Measurements from ENCODE around the gene OR52E4.

OR52E4 gene

DNA sequence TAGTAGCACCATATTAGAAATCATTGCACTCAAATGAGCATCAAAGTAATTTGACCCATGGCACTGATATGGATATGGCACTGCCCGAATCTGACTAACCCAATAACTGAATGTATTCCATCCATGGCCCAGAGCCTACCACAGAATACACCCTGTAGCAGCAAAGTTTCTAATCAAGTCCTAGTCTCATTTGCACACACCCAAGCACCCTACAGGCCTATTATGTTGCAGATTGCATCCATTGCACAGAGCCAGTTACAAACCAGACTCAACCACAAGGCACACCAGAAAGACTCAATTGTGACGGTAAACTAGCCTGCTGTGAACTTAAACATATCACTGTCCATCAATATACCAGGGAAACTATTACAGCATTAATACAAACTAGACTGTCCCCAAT, 19.1 kb downstream of the OR52E4 start:
- Mint-ChIP-seq H3K4me1 (ENCODE audit: low read depth) (no peaks in the 10 kb centered on the region), H3K9me3 (ENCODE audit: low read depth) (no peaks in the 10 kb centered on the region), H3K36me3 (no peaks in the 10 kb centered on the region), H3K4me3 (no peak overlapping the region), H3K27me3 (peaks cover 2% of the 10 kb centered on the region), H3K27ac (no peak overlapping the region)

DNA sequence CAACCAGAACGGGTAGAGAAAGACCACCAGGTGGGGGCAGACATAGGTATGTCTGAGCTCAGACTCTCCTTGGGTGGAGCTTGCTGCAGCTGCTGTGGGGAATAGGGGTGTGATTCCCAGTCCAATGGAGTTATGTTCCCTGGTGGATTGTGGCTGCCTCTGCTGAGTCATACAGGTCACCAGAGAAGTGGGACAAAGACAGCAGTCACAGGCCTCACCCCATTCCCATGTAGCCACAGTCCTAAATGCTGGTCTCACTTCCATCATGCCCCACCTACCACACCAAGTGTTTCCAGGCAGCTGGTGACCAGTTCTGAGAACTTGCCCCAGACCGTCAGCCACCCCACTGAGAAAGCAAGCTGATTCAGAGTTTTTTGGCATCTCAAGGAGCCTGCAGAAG, 30.1 kb downstream of the OR52E4 start:
- no peaks in the 10 kb centered on the region for H3K36me3 Mint-ChIP-seq
- H3K9me3 Mint-ChIP-seq (ENCODE audit: low read depth) = no peaks in the 10 kb centered on the region
- no peaks in the 10 kb centered on the region for H3K4me1 Mint-ChIP-seq (ENCODE audit: low read depth)
- no peak overlapping the region for H3K4me3 Mint-ChIP-seq
- H3K27ac Mint-ChIP-seq = no peak overlapping the region
- peaks cover 14% of the 10 kb centered on the region for H3K27me3 Mint-ChIP-seq

DNA sequence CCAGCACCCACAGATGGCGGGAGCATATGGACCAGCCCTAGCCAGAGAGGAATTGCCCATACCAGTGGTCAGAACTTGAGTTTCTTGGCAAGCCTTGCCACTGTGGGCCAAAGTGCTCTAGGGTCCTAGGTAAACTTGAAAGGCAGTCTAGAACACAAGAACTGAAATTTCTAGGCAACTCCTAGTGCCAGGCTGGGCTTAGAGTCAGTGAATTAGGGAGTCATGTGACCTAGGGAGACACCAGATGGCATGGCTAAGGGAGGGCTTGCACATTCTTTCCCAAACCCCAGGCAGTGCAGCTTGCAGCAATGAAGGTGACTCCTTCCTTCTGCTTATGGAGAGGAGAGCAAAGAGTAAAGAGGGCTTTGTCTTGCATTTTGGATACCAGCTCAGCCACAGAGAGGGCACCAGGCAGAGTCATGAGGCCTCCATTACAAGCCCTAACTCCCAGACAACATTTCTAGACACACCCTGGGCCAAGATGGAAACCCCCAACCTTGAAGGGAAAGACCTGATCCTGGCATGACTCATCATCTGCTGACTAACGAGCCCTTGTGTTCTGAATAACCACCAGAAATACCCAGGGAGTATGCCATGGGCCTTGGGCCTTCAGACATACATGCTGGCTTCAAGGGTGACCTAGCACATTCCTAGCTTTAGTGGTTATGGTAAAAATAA, 42.5 kb downstream of the OR52E4 start:
- Mint-ChIP-seq H3K36me3 (no peaks in the 10 kb centered on the region), H3K27me3 (no peaks in the 10 kb centered on the region), H3K9me3 (ENCODE audit: low read depth) (peaks cover 23% of the 10 kb centered on the region), H3K27ac (no peak overlapping the region), H3K4me3 (no peak overlapping the region), H3K4me1 (ENCODE audit: low read depth) (no peaks in the 10 kb centered on the region)

DNA sequence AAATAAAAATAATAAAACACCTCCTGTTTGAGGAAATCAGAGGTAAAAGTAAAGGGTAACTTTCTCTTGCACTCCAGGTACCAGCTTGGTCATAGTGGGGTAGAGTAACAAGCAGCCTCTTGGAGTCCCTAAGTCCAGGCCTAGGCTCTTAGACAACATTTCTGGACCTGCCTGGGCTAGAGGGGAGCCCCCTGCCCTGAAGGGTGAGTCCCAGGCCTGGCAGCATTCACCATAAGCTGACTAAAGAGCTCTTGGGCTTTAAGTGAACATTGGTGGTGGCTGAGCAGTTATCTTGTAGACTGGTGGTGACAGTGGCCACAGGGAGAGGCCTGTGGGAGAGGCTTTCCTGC, 43.0 kb downstream of the OR52E4 start:
- Mint-ChIP-seq H3K9me3 (ENCODE audit: low read depth) (peaks cover 23% of the 10 kb centered on the region), H3K27me3 (no peaks in the 10 kb centered on the region), H3K27ac (no peak overlapping the region), H3K4me1 (ENCODE audit: low read depth) (no peaks in the 10 kb centered on the region), H3K4me3 (no peak overlapping the region), H3K36me3 (no peaks in the 10 kb centered on the region)

DNA sequence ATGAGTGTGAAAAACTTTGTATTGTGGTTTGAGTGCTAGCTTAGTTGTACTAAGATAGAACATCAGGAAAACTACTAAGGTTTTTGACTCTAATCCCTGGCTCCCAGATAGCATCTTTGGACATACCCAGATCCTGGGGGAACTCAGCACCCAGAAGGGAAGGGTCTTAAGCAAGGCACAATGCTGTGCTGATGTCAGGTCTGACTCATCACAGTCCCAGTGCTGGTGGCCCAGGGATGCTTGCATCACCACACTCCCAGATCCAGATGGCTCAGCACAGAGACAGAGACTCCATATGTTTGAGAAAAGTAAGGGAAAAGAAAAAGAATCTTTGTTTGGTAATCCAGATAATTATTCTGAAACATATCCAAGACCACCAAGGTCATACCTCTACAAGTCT, 43.4 kb downstream of the OR52E4 start:
- Mint-ChIP-seq H3K4me3 (no peak overlapping the region), H3K27ac (no peak overlapping the region), H3K36me3 (no peaks in the 10 kb centered on the region), H3K4me1 (ENCODE audit: low read depth) (no peaks in the 10 kb centered on the region), H3K27me3 (no peaks in the 10 kb centered on the region), H3K9me3 (ENCODE audit: low read depth) (peaks cover 23% of the 10 kb centered on the region)

DNA sequence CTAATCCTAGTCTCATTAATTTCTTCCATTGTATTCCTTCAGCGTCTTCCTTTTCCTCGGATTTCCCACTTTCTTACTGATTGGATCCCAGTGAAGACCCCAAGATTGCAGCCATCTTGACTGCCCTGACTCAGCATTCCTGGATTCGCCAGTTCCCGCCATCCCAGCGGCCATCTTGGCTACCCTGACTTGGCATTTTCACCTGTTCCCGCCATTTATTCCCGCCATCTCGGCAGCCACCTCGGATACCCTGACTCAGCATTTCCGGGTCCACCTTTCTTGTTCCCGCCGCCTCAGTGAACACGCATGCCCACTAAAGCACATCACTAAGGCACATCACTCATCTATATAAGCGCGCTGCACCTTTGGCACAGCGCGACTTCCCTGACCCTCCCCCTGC, 47.8 kb downstream of the OR52E4 start:
- no peaks in the 10 kb centered on the region for H3K27me3 Mint-ChIP-seq
- H3K9me3 Mint-ChIP-seq (ENCODE audit: low read depth) = peaks cover 23% of the 10 kb centered on the region
- H3K4me1 Mint-ChIP-seq (ENCODE audit: low read depth) = no peaks in the 10 kb centered on the region
- H3K27ac Mint-ChIP-seq = no peak overlapping the region
- H3K4me3 Mint-ChIP-seq = no peak overlapping the region
- H3K36me3 Mint-ChIP-seq = no peaks in the 10 kb centered on the region

DNA sequence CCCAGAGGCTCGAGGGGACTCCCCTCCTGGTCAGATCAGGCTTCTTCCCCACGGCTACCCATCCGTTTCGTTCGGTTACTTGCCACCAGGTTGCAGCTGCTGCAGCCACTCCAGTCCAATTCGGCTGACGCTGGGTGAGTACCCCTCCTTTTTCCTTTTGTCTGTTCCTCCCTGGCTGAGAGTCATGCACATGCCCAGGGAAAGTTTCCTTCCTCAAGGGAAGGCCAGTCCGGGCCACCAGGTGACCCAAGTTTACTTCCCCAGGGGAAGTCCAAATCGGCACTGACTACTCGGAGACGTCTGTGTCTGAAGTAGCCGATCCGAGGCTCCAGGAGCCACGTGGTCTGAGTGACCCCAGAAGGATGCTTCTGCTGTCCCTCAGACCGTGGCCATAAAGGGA, 48.4 kb downstream of the OR52E4 start:
- Mint-ChIP-seq H3K27ac (no peak overlapping the region), H3K4me1 (ENCODE audit: low read depth) (no peaks in the 10 kb centered on the region), H3K9me3 (ENCODE audit: low read depth) (peaks cover 23% of the 10 kb centered on the region), H3K27me3 (no peaks in the 10 kb centered on the region), H3K4me3 (no peak overlapping the region), H3K36me3 (no peaks in the 10 kb centered on the region)

DNA sequence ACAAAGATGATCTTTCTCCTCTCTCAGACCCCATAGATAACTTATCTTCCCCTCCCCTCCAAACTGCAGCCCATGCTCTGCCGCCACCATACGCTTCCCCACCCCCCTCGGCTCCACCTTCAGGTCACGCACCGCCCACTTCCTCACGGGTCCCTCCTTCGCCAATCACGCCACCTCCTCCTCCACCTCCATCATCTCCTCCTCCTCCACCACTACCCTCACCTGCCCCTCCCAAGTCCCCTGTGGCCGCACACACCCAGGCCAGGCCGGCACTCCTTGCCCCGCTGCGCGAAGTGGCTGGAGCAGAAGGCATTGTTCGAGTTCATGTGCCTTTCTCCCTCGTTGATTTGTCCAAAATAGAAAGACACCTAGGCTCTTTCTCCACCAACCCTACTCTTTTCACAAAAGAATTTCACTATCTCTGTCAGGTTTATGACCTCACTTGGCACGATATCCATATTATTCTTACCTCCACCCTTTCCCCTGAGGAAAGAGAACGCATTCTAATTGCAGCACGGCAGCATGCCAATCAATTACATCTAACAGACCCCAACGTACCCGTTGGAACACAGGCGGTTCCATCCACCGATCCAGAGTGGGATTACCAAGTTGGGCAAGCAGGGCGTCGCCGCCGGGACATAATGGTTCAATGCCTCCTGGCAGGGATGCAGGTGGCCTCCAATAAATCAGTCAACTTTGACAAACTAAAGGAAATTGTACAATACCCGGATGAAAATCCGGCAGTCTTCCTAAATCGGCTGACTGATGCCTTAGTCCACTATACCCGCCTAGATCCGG, 49.3 kb downstream of the OR52E4 start:
- H3K4me1 Mint-ChIP-seq (ENCODE audit: low read depth) = no peaks in the 10 kb centered on the region
- H3K27me3 Mint-ChIP-seq = no peaks in the 10 kb centered on the region
- H3K36me3 Mint-ChIP-seq = no peaks in the 10 kb centered on the region
- no peak overlapping the region for H3K27ac Mint-ChIP-seq
- no peak overlapping the region for H3K4me3 Mint-ChIP-seq
- peaks cover 16% of the 10 kb centered on the region for H3K9me3 Mint-ChIP-seq (ENCODE audit: low read depth)

DNA sequence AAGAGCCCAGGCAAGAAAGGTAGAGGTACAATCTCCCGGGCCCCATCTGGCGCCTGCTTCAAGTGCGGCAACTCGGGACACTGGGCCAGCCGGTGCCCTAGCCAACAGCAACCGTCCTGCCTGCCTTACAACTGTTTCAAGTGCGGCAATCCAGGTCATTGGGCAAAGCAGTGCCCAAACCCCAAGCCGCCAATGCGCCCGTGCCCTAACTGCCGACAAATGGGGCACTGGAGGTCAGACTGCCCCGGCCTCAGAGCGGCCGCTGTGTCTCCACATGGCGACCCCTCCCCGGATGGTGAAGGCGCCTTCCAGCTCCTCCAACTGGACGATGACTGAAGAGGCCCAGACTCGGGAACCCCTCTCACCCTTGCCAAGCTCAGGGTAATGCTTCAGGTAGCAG, 50.2 kb downstream of the OR52E4 start:
- H3K27me3 Mint-ChIP-seq = no peaks in the 10 kb centered on the region
- no peak overlapping the region for H3K27ac Mint-ChIP-seq
- peaks cover 7% of the 10 kb centered on the region for H3K9me3 Mint-ChIP-seq (ENCODE audit: low read depth)
- no peaks in the 10 kb centered on the region for H3K36me3 Mint-ChIP-seq
- no peaks in the 10 kb centered on the region for H3K4me1 Mint-ChIP-seq (ENCODE audit: low read depth)
- H3K4me3 Mint-ChIP-seq = no peak overlapping the region

DNA sequence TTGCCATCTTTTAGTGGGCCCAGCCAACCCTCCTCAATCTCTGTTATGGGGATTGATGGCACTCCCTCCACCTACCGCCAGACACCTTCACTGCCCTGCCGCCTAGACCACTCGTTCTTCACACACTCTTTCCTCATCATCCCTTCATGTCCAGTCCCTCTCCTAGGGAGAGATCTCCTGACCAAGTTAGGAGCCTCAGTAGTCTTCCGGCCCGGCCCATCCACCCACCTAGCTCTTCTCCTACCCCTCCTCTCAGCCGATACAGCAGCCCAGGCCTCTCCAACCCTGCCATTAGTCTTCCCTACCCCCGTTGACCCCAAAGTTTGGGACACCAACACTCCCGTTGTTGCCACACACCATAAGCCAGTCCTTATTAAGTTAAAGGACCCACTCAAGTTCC, 50.6 kb downstream of the OR52E4 start:
- Mint-ChIP-seq H3K4me3 (no peak overlapping the region), H3K27me3 (no peaks in the 10 kb centered on the region), H3K27ac (no peak overlapping the region), H3K4me1 (ENCODE audit: low read depth) (no peaks in the 10 kb centered on the region), H3K36me3 (no peaks in the 10 kb centered on the region), H3K9me3 (ENCODE audit: low read depth) (peaks cover 5% of the 10 kb centered on the region)

DNA sequence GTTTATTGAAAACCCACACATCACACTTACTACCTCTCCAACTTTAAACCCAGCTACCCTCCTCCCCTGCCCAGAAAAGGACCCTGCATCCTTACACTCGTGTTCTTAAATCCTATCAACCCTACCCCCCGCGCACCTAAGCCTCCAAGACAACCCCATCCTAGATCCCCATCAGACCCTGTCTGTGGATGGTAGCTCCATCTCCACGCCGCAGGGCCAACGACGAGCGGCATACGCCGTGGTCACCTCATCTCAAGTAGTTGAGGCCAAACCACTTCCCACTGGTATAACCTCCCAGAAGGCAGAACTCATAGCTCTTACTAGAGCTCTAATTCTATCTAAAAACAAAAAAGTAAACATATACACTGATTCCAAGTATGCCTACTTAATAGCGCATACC, 52.2 kb downstream of the OR52E4 start:
- H3K27me3 Mint-ChIP-seq = no peaks in the 10 kb centered on the region

DNA sequence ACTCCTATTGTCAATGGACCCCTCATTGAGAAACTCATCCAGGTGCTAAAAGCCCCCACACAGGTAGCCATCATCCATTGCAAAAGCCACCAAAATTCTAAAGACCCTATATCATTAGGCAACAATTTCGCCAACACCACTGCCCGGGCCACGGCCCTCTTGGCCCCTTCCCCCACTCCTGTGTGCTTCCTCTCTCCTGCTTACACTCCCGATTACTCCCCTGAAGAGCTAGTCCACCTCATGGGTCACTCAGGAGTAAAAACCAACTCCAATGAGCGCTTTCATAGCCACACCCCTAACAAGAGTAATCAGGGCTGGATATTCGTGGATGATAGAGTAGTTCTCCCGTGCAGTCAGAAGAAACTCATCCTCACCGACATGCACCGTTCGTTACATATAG, 52.7 kb downstream of the OR52E4 start:
- H3K4me1 Mint-ChIP-seq (ENCODE audit: low read depth) = no peaks in the 10 kb centered on the region
- no peak overlapping the region for H3K27ac Mint-ChIP-seq
- H3K36me3 Mint-ChIP-seq = no peaks in the 10 kb centered on the region
- peaks cover 5% of the 10 kb centered on the region for H3K9me3 Mint-ChIP-seq (ENCODE audit: low read depth)
- H3K27me3 Mint-ChIP-seq = peaks cover 1% of the 10 kb centered on the region
- no peak overlapping the region for H3K4me3 Mint-ChIP-seq

More for the DNA sequence above, 52.2 kb downstream of the OR52E4 start:
- H3K27ac Mint-ChIP-seq = no peak overlapping the region
- no peaks in the 10 kb centered on the region for H3K36me3 Mint-ChIP-seq
- peaks cover 5% of the 10 kb centered on the region for H3K9me3 Mint-ChIP-seq (ENCODE audit: low read depth)
- H3K4me3 Mint-ChIP-seq = no peak overlapping the region
- no peaks in the 10 kb centered on the region for H3K4me1 Mint-ChIP-seq (ENCODE audit: low read depth)
